HG03575 (cell line): ENCODE measurements around the gene KCNN1.
"Not testable (repeated sequence)": the region's sequence is repeated elsewhere in the genome, so short reads cannot be mapped to it uniquely, and the experiment has no call there.

ENCODE experiments used
- ATAC-seq: cut with Tn5 transposase; IDR thresholded peaks from one replicate; pipeline ENCODE4 v1.9.1; 2021; ENCODE audit not compliant: unreplicated experiment, insufficient number of reproducible peaks, low FRiP score; ENCODE audit errors: extremely low read depth

The KCNN1 gene

DNA sequence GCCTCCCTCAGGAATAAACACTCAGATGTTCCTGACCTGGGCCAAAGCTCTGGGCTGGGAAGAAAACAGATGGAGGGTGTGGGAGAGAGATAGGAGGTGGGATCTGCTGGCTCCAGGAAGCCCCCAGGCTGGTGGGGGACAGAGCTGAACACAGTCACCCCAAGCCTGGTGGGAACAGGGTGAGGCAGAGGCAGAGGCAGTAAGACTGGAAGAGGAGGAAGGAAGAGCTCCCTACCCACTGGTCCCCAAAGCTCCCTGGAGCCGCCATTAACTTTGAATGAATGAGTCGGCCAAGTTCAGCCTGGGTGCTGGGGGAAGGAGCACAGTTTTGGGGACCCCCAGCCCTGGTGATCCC lies 801 bp upstream of the KCNN1 start:
- no peak for ATAC-seq

GRCh38 chr19:17967257-17968051 lies 547 bp downstream of the KCNN1 start:
- ATAC-seq = no peak

DNA sequence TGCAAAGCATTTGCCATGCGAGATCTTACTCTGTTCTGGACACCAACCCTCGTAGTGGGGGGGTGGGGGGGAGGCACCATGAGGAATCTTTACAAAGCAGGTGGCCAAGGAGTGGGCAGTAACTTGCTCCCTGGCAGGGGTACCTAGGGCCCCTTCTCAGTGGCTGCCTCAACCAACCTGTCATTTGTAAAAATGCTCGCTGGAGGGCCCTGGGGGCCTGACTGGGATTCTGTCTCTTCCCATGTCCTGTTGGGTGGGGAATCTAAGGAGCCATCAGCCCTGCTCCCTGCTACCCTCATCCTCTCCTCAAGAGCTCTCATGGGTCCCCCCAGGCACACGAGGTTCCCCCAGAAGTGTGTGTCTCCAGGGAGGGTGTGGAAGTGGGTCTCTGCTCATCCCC lies 1.5 kb downstream of the KCNN1 start:
- no peak for ATAC-seq

DNA sequence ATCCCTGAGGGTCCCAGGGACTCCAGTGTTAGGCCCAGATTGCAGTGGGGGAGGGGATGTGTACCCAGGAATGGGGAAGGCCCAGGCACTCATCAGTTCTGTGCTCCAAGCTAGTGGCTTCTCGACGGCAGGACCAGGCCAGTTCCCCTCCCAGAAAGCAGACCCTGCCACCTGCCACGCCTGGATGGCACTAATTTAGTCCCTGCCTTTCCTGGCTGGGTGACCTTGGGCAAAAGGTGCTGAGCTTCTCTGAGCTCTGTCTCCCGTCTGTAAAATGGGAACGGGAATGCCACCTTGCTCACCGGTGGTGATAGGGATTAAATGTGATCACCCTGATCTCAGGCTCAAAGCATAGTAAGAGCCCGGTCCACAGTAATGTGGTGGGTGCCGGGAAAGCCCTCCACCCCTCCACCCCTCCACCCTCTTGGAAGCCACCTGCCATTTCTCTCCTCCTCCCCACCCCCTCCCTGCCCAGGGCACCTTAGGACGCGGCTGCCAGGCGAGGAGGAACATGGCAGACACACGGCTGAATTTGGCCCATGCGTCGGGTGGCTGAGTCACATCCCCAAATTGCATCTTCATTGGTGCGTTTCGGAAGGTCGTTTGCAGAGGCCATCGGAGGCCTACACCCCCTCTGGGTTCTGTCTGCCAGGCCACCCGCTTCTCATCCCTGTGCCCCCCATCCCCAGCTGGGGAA lies 2.3 kb downstream of the KCNN1 start:
- no peak for ATAC-seq

GRCh38 chr19:17972230-17972629 lies 5.3 kb downstream of the KCNN1 start:
- ATAC-seq = no peak

DNA sequence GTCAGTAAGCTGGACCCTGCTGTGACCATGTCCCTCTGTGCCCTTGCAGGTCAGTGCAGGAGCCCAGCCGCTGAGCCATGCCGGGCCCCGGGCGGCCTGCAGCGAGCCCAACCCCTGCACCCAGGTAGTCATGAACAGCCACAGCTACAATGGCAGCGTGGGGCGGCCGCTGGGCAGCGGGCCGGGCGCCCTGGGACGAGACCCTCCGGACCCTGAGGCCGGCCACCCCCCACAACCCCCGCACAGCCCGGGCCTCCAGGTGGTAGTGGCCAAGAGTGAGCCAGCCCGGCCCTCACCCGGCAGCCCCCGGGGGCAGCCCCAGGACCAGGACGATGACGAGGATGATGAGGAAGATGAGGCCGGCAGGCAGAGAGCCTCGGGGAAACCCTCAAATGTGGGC lies 6.9 kb downstream of the KCNN1 start:
- ATAC-seq = no peak

DNA sequence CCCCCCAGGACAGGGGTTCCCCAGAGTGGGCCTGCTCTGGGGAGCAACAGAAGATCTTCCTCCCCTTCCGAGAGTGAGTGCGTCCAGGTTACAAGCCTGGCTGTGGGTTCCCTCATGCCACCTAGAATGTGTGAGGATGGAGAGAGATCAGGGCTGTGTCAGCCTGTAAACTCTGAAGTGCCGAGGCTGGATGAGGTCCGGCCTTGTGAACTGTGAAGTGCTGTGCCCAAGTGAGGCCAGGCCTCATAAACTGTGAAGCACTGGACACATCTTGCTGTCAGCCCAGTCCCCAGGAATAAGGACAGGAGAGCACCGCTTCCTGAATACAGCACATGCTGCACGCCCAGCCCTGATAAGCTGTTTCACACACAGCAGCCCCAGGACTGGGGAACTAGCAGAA lies 7.6 kb downstream of the KCNN1 start:
- no peak for ATAC-seq

DNA sequence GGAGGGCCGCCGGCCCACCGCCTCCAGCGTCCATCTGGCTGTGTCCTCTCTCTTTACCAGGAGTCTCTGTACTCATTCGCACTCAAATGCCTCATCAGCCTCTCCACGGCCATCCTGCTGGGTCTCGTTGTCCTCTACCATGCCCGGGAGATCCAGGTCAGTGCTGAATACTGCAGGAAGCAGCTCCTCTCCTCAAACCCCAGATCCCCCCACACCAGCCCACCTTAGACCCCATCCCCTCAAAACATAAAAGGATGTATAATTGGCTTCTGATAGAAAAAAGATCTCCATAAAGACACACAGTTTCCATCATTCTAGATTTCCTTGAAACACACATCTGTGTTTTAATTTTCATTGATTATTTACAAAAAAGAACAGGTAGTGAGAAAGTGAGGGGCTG lies 8.1 kb downstream of the KCNN1 start:
- ATAC-seq = no peak

GRCh38 chr19:17977021-17977420 lies 10.1 kb downstream of the KCNN1 start:
- ATAC-seq = no peak

DNA sequence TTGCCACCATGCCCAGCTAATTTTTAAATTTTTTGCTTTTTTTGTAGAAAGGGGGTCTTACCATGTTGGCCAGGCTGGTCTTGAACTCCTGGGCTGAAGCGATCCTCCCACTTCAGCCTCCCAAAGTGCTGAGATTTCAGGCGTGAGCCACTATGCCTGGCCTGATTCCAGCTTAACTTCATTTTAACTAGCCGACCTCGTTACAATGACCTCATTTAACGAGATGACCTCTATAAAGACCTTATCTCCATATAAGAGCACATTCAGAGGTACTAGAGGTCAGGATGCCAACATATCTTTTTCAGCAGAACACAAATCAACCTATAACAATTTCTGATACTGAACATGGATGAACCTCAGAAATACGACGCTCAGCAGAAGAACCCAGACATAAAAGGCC lies 10.6 kb downstream of the KCNN1 start:
- no peak for ATAC-seq

DNA sequence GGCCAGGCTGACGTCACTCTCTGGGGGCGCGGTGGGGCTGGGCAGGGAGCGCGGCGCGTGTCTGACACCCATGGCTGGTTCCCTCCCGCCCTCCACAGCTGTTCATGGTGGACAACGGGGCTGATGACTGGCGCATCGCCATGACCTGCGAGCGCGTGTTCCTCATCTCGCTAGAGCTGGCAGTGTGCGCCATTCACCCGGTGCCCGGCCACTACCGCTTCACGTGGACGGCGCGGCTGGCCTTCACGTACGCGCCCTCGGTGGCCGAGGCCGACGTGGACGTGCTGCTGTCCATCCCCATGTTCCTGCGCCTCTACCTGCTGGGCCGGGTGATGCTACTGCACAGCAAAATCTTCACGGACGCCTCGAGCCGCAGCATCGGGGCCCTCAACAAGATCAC lies 14.7 kb downstream of the KCNN1 start:
- ATAC-seq = no peak

DNA sequence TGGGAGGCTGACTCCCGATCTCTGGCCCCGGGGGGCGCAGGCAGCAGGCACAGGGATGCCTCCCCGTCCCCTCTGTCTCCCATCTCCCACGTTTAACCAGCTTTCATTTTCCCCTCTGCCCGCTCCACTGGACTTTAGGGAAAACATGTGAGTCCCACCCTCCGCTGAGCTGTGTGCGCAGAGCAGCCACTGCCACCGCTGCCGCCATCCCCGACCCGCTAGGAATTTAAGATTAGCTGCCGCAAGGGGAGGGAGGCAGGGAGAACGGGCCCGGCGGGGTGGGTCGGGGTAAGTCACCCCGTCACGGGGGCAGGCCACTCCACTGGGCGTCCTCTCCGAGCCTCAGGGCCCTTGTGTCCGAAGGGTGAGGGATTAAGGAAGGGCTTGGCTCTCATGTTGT lies 15.5 kb downstream of the KCNN1 start:
- no peak for ATAC-seq

- ATAC-seq = no peak
These were observed 18.3 kb downstream of the KCNN1 start for GRCh38 chr19:17985037-17985818.

DNA sequence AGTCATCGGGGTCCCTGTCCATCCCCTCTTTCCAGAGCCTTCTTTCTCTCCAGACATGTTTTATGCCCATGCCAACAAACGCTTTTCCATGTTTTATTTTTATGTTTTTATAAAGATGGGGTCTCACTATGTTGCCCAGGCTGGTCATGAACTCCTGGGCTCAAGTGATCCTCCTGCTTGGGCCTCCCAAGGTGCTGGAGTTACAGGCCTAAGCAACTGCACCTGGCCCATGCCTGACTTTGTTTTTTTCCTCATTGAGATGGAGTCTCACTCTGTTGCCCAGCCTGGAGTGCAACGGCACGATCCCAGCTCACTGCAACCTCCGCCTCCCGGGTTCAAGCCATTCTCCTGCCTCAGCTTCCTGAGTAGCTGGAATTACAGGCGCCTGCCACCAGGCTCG lies 19.7 kb downstream of the KCNN1 start:
- not testable (repeated sequence) for ATAC-seq

DNA sequence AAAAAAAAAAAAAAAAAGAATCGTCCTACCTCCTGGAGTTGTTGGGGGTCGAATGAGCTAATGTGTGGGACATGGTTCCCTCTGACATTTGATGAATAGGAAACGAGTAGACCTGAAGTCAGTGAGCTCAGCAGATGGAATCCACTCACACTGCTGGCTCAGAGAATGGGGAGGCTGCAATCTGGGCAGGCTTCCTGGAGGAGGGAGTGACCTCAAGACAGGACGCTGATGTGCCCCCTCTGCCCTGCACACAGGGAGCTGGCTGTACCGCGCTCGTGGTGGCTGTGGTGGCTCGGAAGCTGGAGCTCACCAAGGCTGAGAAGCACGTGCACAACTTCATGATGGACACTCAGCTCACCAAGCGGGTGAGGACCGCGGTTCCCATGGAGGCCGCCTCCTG lies 21.3 kb downstream of the KCNN1 start:
- ATAC-seq = no peak

GRCh38 chr19:17989425-17990094 lies 22.7 kb downstream of the KCNN1 start:
- no peak for ATAC-seq

- no peak for ATAC-seq
These were observed 26.3 kb downstream of the KCNN1 start for GRCh38 chr19:17993076-17993813.

DNA sequence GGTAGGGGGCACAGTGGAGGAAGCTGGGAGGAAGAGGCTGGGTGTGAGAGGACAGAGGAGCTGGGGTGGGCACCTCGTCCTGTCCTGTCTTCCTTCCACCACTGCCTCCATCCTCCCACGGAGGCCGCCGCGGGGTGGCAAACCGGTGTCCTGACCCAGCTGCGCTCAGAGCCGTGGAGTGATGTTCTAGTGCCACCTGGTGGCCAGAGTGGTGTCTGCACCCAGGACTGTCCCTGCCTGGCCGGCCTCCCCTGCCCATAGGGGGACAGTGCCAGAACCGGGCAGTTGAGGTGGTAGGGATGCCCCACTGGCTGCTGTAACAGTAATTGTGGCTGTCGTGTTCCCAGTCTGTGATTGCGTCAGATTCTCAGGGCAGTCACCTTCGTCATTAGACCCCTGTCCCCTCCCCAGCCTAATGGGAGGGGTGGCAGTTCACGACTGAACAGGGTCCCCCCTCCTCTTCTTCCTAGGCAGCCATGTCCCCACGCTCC lies 30.0 kb downstream of the KCNN1 start:
- ATAC-seq = no peak
